GM18870 (cell line): ENCODE results near the gene CD7.
"Not testable (repeated sequence)": the region's sequence is repeated elsewhere in the genome, so short reads cannot be mapped to it uniquely, and the experiment has no call there.

Experiments used
- ATAC-seq: cut with Tn5 transposase; IDR thresholded peaks from one replicate; pipeline ENCODE4 v1.9.1; 2021; ENCODE audit warnings: moderate library complexity; ENCODE audit not compliant: unreplicated experiment

CD7 gene

DNA sequence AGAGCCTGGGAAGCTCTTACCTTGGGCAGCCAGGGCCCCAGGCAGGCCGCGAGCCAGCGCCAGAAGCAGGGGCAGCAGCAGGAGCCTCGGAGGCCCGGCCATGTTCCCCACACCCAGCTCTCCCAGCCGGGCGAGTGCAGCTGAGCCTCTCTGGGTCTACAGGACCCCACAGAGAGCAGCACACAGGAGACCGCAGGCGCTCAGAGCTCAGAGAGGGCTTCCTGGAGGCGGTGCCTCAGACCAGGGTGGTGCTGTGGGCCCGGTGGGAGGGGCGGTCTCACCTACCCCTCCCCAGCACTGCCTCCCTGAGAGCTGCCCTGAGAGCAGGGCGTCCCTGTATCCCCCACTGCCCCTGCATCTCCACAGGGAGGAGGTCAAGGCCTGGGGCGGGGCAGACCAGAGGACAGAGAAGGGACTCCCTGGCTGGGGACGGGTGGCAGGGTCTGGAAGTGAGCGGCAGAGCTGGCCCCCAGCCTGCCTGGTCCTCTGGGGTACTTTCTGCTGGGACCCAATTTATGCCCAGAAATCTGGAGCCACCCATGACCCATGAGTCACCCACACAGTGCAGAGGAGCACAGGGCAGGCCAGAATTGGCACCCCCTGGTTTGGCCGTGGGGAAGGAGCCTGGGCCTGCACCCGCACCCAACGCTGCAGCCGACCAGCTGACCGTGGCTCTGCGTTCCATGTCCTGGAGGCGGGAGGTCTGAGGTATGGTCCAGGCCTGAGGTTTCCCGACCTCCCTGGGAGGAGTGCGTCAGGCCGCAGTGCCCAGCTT is at the start of gene CD7:
Gene CD7 (minus strand): TSS at position 215 of the 775 bp plus-strand sequence. CDS start 113 bp downstream, at position 102.
- ATAC-seq = no peak

DNA sequence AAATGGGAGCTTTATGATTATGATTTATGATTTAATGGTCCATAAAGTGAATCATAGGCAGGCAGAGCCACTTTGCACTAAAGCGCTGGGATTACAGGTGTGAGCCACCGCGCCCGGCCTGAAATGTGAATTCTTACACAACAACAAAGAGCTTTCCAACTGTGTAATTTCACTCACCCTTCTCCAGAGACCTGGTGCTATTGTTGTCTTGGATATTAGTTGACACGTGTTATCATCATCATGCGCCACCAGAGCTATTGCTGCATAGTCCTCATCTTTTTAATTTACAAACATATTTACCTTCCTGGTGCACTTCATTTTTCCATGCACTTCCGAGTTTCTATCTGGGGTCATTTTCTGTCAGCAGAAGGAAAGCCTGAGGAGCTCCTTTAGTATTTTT is 49.3 kb upstream of the CD7 start:
- no peak for ATAC-seq

DNA sequence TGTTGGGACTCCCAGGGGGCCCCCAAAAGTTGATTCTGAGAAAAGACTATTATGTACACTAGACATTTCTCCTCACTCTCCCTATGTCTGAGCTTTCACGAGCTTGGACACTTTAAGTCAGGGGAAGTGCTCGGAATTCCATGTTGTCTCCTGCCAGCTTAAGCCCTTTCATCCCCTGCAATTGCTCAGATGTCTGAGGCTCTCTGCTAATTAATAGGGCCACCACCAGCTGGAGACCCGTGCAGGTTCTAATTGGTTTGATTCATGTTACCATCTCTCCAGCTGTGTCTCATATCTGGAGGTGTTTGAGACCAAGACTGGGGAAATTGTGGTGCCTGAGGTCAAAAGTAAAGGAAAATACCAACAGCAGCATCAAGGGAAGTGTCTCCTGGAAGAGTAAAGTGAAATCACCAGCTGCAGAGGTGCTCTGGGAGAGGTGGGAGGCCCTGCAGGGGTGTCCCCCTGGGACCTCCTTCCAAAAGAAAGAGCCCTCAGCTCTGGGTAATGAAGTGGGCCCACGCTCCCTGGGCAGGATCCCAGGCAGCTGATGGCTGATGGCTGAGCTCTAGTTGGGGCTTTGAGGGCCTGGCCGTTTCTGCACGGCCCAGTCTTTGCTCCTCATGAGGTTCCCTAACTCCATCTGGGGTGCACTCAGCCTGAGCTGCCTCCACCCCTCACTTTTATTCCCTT is 48.3 kb upstream of the CD7 start:
- ATAC-seq = no peak

DNA sequence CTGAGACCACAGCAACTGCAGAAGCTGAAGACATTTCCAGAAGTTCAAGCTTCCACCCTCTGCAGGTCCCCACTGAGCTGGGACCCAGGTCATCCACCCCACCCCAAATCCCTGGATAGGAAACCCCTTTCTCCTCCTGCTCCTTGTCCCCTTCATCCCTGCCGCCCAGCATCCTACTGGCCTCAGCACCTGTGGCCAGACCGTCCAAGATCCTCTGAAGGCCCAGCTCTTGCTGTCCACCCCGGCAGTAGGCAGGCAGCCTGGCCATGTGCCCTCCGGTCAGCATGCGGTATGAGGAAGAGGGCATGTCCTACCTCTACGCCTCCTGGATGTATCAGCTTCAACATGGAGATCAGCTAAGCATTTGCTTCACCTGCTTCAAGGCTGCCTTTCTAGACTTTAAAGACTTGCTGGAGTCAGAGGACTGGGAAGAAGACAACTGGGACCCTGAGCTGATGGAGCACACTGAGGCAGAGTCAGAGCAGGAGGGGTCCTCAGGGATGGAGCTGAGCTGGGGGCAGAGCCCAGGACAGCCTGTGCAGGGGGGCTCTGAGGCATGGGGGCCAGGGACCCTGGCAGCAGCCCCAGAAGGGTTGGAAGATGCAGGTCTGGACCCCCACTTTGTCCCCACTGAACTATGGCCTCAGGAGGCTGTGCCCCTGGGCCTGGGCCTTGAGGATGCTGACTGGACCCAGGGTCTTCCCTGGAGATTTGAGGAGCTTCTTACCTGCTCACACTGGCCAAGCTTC is 44.7 kb upstream of the CD7 start:
- ATAC-seq = no peak

DNA sequence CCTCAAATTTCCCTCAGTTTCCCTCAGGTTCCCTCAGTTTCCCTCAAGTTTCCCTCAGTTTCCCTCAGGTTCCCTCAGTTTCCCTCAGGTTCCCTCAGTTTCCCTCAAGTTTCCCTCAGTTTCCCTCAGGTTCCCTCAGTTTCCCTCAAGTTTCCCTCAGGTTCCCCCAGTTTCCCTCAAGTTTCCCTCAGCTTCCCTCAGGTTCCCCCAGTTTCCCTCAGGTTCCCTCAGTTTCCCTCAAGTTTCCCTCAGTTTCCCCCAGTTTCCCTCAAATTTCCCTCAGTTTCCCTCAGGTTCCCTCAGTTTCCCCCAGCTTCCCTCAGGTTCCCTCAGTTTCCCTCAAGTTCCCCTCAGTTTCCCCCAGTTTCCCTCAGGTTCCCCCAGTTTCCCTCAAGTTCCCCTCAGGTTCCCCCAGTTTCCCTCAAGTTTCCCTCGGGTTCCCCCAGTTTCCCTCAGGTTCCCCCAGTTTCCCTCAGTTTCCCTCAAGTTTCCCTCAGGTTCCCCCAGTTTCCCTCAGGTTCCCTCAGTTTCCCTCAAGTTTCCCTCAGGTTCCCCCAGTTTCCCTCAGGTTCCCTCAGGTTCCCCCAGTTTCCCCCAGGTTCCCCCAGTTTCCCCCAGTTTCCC is 42.2 kb upstream of the CD7 start:
- ATAC-seq = not testable (repeated sequence)

DNA sequence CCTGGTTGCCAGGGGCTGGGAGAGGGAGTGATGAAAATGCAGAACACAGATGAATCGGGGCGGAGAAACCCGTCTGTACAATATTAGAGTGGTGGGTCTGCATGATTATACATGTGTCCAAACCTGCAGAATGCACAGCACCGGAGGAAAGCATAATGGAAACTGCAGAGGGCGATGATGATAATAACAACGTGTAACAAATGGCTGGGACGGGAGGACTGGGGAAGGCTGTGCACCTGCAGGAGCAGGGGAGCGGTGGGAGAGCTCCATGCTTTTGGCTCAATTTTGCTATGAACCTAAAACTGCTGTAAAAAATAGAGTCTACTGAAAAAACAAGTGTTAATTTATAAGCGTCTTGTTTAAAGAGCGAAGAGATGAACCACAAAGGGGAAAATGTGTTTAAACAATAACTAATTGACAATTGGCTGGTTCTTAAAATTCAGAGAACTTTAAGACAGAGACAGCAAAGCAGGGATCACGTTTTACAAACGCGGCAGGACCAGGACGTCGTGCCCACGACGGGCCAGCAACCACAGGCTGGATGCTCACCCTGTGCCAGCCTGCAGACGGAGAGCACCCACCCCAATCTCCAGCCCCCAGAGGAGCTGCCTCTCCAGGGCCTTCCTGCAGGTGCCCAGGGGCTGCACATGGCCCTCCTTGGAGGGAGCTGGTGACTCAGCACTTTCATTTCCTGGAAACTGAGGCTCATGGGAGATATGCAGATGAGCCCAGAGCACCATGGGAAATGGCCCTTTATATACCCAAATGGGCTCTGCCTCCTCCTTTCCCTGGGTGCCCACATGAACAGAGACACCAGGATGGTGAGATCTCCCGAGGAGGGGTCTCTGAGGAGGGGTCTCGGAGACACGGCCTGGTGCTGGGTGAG is 41.3 kb upstream of the CD7 start, which contains the start of gene TEX19:
Gene TEX19 (plus strand): TSS at position 783 of the 886 bp plus-strand sequence. CDS start 2,904 bp downstream, outside the sequence.
- no peak for ATAC-seq

DNA sequence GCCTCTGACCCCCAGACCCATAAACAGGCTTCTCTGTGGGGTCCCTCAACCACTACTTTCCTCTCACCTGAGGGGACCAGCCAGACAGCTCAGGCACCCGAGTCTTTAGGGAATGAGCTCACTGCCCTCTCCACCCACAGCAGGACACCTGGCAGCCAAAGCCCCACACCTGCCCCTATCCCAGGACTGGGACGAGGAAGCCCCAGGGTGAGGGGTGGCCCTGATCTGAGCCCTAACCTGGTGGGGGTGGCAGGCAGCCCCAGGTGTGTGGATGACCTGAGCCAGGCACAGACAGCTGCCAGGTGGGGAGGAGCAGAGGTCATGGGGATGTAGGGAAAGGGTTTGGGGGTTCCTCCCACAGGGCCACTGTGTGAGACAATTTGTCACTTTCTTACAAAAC is 40.0 kb upstream of the CD7 start:
- ATAC-seq = no peak

DNA sequence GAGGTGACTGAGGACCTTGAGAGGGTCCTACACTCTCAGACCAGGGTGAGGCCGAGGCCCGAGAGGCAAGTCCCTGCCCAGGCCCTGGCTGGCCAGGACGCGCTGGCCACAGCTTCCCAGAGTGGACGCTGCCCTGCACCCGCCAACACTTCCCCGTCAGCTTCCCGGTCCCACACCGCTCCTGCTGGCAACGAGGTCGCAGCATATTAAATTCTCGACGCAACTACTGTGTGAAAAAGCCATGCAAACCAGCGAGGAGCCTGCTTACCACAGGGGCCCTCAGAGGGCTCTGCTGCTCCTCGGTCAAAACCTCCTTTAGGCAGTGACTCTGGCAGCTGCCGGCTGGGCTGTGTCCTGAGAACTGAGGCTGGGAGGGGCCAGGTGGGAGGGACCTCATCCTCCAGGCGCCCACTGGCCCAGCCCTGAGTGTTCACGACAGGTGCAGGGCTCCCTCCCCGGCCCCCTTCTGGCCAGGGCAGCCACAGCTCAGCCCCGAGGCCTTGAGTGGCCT is 39.5 kb upstream of the CD7 start:
- no peak for ATAC-seq

DNA sequence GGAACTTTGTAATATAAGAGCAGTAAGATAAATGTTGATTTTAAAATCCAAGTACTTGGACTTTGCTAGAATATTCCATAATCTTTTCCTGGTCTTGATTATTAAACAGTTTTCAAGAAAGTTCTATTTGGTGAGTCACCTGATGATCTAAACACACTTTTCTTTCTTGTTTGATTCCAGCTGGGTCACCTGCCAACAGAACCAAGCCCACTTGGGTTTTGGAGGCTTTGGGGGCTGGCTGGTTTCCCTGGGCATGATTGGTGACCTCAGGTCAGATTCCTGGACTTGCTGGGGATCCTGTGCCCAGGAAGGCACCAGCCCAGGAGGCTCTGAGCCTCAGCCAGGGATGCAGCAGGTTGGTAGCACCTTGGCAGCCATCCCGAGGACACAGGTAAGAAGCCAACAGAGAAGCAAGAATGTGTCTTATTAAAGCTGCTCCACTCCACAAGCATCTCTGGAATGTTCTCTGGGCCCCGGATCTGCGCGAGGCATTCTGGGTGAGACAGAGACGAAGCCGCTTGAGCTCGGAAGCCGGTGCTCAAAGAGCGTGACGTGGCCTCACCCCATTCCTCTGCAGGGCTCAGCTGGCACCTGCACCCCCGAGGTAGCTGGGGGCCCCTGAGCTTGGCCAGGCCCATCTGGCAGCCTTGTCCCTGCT is 38.5 kb upstream of the CD7 start:
- ATAC-seq = no peak

DNA sequence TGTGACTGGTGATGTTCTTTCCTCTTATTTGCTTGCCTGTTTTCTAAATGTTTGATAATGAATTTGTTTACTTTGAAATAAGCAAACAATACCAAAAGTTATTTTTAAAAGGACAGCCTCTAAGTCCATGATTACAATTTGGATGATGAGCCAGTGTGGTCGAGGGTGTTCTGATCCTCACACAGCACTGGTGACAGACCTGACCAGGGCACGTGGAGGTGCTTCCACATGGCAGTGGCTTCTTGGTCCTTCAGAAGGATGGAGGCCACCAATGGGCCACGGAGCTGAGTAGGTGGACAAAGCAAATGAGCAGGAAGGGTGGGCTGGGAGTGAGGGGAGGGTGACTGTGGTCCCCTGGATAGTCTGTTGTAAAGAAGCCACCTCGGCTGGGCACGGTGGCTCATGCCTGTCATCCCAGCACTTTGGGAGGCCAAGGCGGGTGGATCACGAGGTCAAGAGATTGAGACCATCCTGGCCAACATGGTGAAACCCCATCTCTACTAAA is 37.4 kb upstream of the CD7 start:
- no peak for ATAC-seq

DNA sequence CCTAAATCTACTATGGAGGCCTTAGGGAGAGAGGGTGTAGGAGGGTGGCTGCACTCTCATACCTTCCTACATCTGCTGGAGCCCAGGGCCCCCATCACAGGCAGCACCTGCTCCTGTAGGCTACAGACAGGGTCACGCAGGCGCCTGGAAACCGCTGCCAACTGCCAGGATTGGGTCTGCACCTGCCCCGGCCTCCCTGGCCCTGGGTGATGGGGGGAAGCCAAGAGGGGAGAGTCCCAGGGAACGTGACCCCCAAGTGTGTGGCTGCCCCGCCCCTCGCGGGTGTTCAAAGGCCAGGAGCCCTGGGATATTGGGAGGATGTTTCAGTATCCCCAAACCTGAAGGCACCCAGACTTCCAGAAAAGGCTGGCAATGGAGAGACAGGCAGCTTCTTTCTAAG is 36.1 kb upstream of the CD7 start:
- no peak for ATAC-seq

DNA sequence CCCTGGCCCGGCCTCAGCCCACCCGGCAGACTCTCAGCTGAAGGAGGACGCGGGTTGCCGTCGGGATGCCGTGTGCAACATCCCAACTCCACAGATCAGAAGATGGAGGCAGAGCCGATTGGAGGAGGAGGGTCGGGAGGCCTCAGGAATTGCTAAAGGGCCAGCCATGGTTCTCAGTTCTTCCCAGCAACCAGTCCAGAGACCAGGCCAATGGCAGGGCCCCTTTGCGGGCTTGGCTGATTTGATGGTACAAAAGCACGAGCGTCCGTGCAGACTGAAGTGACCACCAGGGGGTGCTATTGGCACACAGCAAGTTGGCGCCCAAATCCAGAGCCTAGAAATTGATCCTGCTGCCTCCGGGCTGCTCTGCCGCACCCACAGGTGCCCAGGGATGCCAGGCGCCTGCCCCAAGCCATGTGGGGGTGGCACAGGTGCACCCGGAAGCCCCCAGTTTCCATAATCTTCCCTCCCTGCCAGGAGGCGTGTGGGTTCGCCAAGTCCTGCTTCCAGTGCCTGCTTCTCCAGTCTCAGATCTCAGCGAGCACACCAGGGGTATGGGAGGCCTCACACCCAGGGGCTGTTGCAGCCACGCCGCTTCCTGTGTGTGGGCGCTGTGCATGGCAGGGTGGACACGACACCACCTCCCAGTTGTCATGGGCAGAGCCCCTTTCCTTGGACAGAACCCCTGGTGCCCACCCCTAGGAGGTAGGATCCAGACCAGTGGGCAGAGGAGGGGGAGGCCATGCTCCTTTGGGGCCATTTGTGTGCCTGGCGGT is 34.5 kb upstream of the CD7 start:
- no peak for ATAC-seq

DNA sequence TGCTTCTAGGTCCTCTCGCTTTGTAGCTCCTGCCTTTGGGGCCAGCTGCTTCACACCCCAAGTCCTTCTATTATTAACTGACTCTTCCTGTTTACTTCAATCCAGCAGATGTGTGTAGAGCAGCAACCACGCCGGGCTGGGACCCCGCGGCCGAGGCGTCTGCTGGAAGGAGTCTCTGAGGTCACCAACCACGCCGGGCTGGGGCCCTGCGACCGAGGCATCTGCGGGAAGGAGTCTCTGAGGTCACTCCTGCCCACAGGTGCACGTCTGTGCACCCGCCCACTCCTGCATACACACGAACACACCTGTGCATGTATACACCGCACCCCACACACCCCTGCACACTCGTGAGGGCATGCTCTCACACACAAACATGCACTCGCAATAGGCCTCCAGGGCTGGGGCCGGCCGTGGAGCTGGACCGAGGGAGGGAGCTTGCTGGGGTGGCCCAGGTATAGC is 33.9 kb upstream of the CD7 start:
- no peak for ATAC-seq

DNA sequence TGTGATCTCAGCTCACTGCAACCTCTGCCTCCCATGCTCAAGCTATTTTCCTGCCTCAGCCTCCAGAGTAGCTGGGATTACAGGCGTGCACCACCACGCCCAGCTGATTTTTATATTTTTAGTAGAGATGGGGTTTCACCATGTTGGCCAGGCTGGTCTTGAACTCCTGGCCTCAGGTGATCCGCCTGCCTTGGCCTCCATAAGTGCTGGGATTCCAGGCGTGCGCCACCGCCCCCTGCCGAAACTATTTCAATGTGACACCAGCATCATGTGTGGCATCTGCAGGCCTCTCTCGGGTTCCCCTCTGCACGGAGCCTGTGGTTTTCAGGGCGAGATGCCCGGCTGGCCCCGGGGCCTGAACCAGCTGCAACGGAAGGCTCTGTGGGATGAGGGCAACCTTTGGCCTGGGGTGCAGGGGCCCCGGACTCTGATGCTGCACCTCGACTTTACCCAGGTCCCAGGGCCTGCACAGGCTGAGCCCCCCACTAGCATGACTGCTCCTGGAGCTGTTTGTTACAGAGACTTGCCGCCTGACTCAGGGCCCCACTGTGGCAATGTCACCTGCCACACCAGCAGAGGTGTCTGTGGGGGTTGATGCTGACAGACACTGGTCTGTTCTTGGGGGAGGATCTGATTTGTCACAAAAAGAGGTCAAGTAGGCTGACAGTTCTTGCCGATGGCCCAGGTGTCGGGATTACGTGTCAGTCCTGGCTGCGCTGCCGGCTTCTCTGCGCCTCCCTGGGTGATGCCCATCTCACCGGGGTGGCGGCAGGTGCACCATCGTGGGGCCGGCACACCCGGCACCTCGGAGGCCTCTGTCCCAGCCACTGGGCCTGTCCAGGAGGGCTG is 33.0 kb upstream of the CD7 start:
- no peak for ATAC-seq

DNA sequence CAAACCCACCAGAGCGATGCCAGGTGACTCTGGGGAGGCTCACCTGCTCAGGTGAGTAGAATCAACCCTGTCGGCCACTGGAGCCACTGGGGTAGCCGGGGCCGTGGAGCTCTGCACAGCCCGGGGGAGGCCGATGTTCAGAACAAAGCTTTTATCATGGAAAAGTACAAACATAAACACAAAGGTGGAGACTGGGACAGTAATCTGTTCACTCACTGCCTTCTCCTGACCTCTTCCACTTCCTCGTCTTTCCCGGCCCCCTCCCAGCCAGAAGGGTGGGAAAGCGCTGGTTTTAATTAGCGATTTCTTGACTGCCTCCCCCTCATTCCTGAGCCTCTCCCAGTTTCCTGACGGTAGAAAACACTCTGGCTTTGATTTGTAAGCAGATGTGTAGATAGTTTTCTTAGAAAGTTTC is 31.9 kb upstream of the CD7 start:
- ATAC-seq = no peak

DNA sequence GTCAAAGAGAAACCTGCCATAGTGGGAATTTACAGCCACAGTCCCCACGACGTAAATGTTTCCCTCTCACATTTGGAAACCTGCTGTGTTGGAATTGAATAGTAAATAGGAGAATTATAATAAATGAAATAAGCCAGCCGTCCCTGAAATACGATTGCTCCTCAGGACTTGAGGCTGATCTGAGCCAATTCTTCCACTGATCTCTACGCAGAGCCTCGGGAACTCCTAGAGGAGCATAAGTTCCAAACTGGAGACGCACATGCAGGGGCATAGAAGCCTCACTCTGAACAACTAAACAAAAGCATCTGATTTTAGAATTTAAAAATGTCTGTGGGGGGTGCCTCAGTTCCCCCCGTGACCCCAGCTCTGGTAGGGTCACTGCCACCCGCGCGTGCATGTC is 31.5 kb upstream of the CD7 start:
- ATAC-seq = no peak

DNA sequence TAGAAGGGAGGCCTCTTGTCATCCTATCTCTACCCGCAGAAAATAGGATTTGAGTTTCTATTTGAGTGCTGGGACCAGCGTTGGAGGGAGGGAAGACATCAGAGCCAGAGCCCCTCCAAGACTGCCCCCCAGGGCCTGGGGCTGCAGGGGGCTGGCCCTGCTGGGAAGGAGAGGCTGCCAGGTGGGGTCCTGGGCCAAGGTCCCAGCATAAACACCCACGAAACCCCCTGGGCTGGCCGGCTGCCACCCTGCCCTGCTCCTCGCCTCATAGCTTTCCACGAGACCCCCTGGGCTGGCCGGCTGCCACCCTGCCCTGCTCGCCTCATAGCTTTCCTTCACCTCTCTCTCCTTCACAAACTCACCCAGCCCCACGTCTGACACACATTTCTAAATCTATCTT is 31.0 kb upstream of the CD7 start:
- ATAC-seq = no peak

DNA sequence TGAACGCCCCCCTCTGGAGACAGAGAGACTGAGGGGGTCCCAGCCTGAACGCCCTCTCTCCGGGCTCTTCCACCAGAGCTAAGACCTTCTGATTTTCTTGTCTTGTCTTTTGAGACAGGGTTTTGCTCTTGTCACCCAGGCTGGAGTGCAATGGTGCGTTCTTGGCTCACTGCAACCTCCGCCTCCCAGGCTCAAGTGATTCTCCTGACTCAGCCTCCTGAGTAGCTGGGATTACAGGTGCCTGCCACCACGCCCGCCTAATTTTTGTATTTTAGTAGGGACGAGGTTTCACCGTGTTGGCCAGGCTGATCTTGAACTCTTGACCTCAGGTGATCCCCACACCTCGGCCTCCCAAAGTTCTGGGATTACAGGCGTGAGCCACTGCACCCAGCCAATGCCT is 30.6 kb upstream of the CD7 start:
- not testable (repeated sequence) for ATAC-seq
